Measurements from ENCODE around the gene DGKI.

DNA sequence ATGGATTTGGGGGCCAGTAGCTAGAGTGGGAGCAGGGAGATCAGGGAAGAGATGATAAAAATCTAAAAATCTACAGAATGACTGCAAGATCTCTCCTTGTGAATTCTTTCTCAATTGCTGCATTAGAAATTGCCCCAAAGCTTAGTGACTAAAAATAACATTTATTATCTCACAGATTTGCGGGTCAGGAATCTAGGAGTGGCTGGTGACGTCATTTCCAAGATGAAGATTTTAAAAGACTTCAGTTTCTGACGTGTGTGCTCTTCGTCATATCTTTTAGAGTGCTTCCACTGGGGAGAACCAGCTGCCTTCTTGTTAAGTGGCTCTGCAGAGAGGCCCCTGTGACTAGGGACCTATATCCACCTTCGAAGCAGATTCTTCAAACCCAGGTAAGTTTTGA, 112.6 kb downstream of the DGKI start:
- no peak for TF ChIP-seq POLR2A (IDR thresholded peaks at IDR 0.05)
- TF ChIP-seq, protein P1, sequence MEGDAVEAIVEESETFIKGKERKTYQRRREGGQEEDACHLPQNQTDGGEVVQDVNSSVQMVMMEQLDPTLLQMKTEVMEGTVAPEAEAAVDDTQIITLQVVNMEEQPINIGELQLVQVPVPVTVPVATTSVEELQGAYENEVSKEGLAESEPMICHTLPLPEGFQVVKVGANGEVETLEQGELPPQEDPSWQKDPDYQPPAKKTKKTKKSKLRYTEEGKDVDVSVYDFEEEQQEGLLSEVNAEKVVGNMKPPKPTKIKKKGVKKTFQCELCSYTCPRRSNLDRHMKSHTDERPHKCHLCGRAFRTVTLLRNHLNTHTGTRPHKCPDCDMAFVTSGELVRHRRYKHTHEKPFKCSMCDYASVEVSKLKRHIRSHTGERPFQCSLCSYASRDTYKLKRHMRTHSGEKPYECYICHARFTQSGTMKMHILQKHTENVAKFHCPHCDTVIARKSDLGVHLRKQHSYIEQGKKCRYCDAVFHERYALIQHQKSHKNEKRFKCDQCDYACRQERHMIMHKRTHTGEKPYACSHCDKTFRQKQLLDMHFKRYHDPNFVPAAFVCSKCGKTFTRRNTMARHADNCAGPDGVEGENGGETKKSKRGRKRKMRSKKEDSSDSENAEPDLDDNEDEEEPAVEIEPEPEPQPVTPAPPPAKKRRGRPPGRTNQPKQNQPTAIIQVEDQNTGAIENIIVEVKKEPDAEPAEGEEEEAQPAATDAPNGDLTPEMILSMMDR (IDR thresholded peaks at IDR 0.05), result no peak

All from thyroid gland (tissue), 4 donors.